NCI-H2171 treated with DMSO at 0.1 percent for 48 hours (cell line): ENCODE data around the gene TTC9C.
"Not testable (repeated sequence)": the region's sequence is repeated elsewhere in the genome, so short reads cannot be mapped to it uniquely, and the experiment has no call there.

Source experiments
- DNase-seq: peaks from one replicate; lab custom pipeline; 2025; lab: John Stamatoyannopoulos, UW

The TTC9C gene

DNA sequence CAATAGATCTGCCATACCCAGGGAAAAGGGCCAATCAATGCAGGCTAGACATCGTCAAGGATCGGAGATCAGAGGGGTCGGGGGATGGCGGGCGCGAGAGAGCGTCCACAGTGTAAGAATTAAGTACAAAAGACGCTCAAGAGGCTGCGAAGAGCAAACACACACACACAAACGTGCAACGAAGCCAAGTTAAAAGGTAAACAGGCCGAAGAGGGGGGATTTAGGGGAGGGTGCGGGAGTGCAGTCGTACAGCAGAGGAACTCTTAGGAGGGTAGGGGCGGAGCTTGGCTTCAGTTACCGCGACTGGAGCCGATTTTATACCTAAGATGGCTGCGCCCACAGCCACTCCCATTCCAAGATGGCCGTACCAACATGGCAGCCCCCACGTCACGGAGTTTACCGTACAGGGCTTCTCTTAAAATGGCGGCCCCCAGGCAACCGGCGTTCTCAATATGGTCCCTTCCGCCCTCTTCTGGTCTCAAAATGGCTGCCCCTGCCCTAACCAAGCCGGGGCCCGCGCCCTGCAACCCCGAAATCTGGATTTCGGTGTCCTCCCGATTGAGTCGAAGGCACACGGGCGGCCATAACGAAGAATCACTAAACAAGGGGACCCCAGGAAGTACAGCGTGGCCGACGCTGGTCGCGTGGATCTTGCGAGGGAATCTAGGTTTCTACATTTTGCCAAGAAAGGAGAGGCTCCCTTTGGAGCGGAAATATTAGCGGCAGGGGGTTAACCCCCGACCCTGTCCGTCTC, 18.9 kb upstream of the TTC9C start:
- peak; percentile 99 for DNase-seq

GRCh38 chr11:62710001-62710345, 18.3 kb upstream of the TTC9C start:
- no peak for DNase-seq

GRCh38 chr11:62712276-62712812, 15.9 kb upstream of the TTC9C start:
- DNase-seq: no peak

DNA sequence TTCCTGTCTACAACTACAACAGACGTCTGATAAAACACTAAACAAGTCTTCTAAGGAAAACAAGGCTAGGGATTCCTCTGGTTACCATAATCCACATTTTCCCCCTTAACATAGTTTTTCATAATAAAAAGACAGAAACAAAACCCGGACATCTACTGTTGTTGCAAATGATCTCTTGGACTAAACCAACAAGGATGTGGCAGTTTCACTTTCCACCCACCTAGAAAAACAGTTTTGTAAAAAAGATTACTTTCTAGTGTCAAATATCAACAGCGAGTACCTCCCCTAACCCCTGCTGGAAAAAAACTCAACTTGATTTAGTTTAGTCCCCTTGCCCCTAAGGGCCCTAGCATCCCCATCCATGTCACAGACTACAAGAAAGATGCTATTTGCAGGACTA, 15.4 kb upstream of the TTC9C start:
- no peak for DNase-seq

DNA sequence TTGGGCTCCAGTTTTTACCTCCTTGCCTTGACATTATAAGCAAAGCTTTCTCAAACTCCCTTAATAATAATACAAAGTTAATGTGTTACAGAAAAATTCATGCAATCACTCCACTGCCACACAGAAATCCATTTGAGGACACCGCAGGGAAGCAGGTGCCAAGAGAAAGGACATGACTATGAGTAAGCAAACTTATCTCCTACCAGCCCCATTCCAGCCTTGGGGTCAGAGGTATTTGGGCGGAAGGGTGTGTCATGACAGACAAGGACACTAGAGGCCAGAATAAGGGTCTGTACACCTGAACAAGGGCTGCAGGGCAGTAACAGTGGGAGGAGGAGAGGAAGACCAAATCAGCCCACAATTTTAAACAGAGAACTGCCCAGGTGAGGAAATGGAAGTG, 14.9 kb upstream of the TTC9C start:
- DNase-seq: no peak

DNA sequence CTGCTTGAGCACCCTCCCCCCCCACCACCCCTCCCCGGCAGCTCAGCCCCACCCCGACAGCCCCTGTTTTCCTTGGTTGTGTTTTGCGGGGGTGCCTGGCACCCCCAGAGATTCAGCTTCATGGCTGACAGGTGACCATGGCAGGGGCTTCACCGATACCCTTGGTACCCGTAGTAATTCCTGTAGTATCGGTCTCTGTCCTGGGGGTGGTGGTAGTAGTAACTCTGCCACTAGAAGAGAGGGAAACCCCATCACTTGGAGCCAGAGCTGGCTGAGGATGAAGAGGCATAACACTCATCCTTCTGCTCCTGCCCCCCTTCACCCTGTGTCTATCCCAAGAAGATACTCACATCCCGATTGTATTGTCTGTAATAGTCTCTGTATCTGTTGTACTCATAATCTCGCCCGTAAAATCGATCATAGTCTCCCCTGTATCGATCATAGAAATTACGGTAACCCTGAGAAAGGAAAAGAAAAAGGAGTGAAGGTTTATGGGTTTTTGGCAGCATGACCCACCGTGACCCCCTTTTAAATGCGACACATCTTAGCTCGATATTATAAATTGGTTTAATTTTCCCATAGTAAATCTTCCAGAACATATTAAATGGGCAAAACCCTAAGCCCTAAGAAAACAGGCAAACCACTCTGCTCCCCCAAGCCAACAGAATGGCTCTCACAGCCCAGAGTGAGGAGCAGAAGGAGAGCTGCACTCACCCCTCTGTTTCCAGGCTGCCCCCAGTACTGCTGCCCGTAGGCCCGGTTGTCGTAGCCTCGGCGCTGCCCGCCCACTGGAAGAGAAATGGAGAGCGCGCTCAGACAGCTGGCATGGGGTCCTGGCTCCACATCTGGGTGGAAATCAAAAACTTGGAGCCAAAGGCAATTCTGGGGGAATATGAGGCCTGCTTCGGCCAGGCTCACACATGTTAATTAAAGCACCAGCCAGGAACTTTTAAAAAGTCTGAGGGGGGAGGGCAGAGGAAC, 12.8 kb upstream of the TTC9C start:
- DNase-seq: no peak

DNA sequence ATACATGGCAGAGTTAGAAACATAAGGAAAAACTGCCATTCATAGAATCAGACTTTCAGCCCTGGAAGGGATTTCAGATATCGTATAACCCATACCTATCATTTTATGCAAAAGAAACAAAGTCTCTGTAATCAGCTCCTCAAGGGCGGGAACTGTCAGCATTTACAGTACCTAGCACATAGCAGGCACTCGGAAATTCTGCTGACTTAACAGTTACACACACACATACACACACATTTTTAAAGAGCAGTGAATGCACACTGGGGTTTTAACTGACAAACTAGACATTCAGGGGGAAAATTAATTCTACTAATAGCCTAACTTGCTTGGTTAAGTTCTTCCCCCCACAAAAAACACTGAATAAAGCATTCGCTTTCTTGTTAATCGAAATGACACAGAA, 12.1 kb upstream of the TTC9C start:
- DNase-seq: no peak

- DNase-seq: no peak
Measured at GRCh38 chr11:62716816-62717215, 11.5 kb upstream of the TTC9C start.

DNA sequence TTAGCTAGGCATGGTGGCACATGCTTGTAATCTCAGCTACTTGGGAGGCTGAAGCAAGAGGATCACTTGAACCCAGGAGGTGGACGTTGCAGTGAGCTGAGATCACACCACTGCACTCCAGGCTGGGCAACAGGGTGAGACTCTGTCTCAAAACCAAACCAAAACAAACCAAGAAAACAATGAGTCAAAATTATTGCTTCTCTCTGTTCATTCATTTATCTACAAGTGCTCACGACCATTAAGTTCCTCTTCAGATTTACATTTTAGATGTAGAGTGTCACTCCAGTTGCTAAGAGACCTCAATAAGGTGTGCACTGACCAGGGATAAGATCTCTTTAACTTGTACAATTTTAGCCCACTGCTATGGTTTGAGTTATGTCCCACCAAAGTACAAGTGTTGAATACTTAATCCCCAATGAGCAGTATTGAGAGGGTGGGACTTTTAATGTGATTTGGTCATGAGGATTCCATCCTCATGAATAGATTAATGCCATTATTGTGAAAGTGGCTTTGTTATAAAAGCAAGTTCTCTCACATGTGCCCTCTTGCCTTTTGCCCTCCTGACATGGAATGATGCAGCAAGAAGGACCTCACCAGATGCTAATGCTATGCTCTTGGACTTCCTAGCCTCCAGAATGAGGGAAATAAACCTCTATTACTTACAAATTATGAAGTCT, 8.8 kb upstream of the TTC9C start:
- no peak for DNase-seq

- no peak for DNase-seq
Measured at GRCh38 chr11:62721994-62722393, 6.3 kb upstream of the TTC9C start.

DNA sequence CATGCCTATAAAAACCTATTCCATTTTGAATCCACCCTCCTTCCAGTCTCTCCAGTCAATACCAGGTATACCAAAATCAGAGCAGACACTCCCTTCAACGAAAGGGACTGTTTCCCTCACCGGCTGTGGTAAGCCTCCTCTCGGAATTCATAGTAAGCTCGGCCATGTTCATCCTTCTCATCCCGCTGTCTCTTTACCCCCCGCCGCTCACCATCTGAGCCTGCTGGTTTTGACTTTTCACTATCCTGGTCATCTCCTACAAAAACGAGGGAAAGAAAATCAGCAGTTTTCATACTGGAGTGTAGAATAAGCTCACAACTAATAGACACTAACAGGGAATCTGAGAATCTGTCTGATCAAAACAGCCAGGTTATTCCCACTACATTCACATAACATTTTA, 4.1 kb upstream of the TTC9C start:
- DNase-seq: no peak

DNA sequence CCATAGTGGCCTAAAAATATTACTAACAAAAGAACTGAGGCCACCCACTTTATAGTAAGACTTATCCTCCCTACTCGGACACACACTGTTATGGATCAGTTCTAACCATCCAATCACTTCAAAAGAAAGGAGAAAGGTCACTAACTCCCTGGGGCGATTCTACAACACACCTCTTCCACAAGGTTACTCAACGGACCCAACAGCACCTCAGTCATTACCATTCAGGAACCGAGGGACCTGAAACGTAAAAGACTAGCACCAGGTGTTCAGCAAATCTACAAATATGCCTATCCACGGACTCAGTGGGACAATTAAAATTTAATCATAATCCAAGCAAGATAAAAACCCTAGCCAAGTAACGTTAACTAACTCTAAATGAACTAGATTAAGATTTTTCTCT, 2.6 kb upstream of the TTC9C start:
- DNase-seq: no peak

DNA sequence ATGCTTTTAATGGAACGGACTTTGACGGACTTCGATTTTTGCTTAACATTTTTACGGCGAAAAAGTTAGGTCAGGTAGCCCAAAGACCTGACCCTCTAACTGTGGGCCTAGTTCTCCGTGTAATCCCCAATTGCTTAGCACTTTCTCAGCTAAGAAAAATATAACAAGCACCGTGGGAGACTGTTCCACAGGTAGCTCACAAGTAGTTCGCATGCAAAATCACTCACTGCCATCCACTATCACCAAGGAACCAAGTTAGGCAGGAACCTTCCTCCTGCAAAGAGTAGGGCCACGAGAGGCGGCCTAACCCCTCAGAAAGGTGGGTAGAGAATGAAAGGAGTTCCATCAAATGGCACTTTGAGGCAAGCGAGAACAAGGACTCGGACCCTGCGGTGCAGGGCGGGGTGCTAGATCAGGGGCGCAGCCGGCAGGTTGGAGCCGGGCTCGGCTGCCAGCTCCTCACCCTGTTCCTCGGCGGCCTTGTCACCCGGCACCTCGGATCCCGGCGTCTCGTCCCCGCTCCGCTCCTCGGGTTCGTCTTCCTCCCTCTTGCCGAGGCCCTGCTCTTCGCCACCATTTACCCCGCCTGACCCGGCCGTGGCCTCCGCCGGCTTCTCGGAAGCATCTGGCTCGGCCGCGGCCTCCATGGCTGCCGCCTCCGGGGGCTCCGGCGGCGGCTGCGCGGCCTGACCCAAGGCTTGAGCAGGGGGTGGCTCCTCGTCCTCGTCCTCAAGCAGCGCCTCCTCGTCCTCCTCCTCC, 2.0 kb upstream of the TTC9C start:
- DNase-seq: no peak

DNA sequence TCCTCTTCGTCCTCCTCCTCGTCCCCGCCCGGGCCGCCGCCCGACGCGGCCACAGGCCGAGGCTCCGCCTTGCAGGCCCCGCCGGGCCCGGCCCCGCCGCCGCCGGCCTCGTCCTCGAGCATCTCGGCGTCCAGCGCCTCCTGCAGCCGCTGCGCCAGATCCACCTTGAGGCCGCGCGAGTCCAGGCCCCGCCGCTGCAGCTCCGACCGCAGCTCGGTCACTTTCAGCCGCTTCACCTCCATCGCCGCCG, 1.4 kb upstream of the TTC9C start:
- no peak for DNase-seq

DNA sequence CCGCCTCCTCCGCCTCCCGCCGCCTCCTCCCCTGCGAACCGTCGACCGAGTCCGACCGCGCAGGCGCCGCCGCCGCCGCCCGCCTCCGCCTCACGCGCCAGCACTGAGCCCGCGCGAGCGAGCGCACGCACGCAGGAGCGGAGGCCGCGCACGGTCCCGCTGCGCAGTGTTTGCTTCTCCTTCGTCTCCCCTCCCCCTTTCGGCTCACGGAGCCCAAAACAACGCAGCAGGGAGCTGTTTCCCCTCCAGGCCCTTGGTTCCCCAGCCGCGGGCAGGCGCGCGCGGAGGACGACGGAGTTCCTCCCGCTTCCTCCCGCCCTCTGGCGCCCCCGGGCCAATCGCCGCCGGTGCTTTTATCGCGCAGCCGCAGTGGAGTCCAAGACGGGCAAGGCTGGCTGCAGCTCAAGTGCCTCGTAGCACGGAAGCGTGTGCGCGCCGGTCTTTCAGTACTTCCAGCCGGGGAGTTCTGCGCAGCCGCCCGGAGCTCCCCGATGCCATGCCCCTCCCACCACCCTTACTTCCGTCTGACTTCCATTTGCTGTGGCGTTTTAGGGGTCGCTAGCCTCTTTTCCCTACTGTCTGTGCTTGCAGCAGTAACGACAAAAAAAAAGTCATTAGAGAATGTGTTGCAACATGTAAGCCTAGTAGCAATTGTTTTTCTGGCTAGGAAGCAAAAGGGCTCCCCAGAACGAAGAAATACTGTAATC, 968 bp upstream of the TTC9C start, which contains the start of gene HNRNPUL2:
Gene HNRNPUL2 (minus strand): TSS at position 293 of the 707 bp plus-strand sequence. CDS start 301 bp downstream, outside the sequence.
- DNase-seq: peak; percentile 99

DNA sequence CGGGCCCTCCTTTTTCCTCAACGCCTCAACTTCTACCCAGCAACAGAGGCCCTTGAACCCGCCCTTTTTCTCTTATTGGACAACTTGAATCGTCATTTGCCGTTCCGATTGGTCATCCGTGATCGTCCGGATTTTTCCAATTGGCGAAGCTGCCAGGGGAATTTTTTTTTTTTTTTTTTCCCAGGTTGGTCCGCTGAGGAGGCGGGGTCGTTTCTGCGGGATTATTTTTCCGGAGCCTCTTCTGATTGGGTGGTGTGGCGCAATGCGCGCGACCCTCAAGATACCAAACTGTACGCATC, 465 bp upstream of the TTC9C start:
- DNase-seq: peak; percentile 98

GRCh38 chr11:62730076-62730475, 1.8 kb downstream of the TTC9C start:
- DNase-seq: not testable (repeated sequence)

DNA sequence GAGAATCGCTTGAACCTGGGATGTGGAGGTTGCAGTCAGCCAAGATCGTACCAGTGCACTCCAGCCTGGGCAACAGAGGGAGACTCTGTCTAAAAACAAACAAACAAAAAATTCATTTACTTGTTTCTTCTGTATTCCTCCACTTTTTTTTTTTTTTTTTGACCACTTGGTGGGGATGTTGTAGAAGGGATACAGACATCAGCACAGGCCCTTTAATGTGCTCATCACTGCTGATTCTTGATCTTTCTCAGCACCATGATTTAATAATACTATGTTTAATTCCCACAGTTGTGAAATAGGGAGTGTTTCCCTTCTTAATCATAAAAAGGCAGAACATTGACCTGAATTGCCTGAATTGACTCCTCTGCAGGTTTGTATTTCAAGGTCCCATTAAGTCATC, 4.5 kb downstream of the TTC9C start:
- peak; percentile 20 for DNase-seq

GRCh38 chr11:62737196-62737595, 8.9 kb downstream of the TTC9C start:
- DNase-seq: no peak

GRCh38 chr11:62747475-62748160, 19.3 kb downstream of the TTC9C start:
- DNase-seq: peak; percentile 6

GRCh38 chr11:62749931-62750330, 21.6 kb downstream of the TTC9C start:
- not testable (repeated sequence) for DNase-seq
